SK-N-SH (cell line): ENCODE measurements around the gene CC2D2B. TPM values are rescaled to one million over a fixed set of nuclear protein-coding genes. Genes with fewer than 3 reads are reported as not detected.

ENCODE experiments used
- CTCF ChIA-PET: fragments of 300-600, 350-600 bp; formaldehyde crosslinking; extraction: SDS; loops from one replicate; lab custom pipeline; 2021; lab: Yijun Ruan, JAX
- POLR2A ChIA-PET: fragments of 350-600 bp; sonication (Branson Sonifier 250); formaldehyde crosslinking; extraction: SDS; loops from one replicate; lab custom pipeline; 2020; ENCODE audit warnings: antibody characterized with exemption, inconsistent platforms; lab: Yijun Ruan, JAX
- DNase-seq: peaks from one replicate; pipeline ENCODE4 v3.0.0; 2012
- H2AFZ ChIP-seq: fragments of 200-600 bp; sonication (generic); 2 replicates; pipeline ENCODE4 v1.8.1; 2016; ENCODE audit warnings: antibody characterized with exemption, mild to moderate bottlenecking, low read depth
- H3F3A ChIP-seq: fragments of 200-600 bp; sonication (generic); replicated peaks from 2 replicates; pipeline ENCODE3; 2016; ENCODE audit warnings: antibody characterized with exemption, mild to moderate bottlenecking; ENCODE audit not compliant: insufficient read depth
- H3K27ac ChIP-seq, 2 experiments: fragments of 200-500 bp in 1 of 2; fragments of 200-600 bp in 1 of 2; sonication (Bioruptor generic) in 1 of 2; sonication (generic), shearing (Covaris generic) in 1 of 2; 2 replicates each; pipeline versions ENCODE4 v1.5.1 to v1.6.1; 2014 to 2016; ENCODE audit warnings: low read depth in 2 of 2, inconsistent platforms in 1 of 2, low read length in 1 of 2, mild to moderate bottlenecking in 1 of 2, mixed read lengths in 1 of 2
- H3K27me3 ChIP-seq: fragments of 200-600 bp; sonication (generic), shearing (Covaris generic); 2 replicates; pipeline ENCODE4 v1.6.1; 2016; ENCODE audit warnings: mixed run types; ENCODE audit not compliant: insufficient read depth
- H3K36me3 ChIP-seq, 2 experiments: fragments of 200-500 bp in 1 of 2; fragments of 200-600 bp in 1 of 2; sonication (Bioruptor generic) in 1 of 2; sonication (generic) in 1 of 2; replicated peaks in 1 of 2; 2 replicates each; pipeline versions ENCODE3 to v1.5.1; 2014 to 2016; ENCODE audit warnings: low read length in 1 of 2, mild to moderate bottlenecking in 1 of 2; ENCODE audit not compliant: insufficient read depth in 2 of 2, control insufficient read depth in 1 of 2
- H3K4me1 ChIP-seq, 2 experiments: fragments of 200-500 bp in 1 of 2; fragments of 200-600 bp in 1 of 2; sonication (Bioruptor generic) in 1 of 2; sonication (generic), shearing (Covaris generic) in 1 of 2; 2 replicates each; pipeline versions ENCODE4 v1.5.1 to v1.6.1; 2014 to 2016; ENCODE audit warnings: low read depth in 1 of 2, low read length in 1 of 2, mixed run types in 1 of 2; ENCODE audit not compliant: insufficient read depth in 2 of 2, control insufficient read depth in 1 of 2
- H3K4me2 ChIP-seq: fragments of 200-600 bp; sonication (generic), shearing (Covaris generic); 2 replicates; pipeline ENCODE4 v1.6.1; 2017; ENCODE audit warnings: mixed run types
- H3K4me3 ChIP-seq, 2 experiments: fragments of 200-500 bp in 1 of 2; fragments of 200-600 bp in 1 of 2; sonication (Bioruptor generic) in 1 of 2; sonication (generic), shearing (Covaris generic) in 1 of 2; 2 replicates each; pipeline versions ENCODE4 v1.5.1 to v1.8.1; 2014 to 2016; ENCODE audit warnings: low read depth in 2 of 2, inconsistent platforms in 1 of 2, low read length in 1 of 2, mild to moderate bottlenecking in 1 of 2, mixed read lengths in 1 of 2, moderate library complexity in 1 of 2
- H3K79me2 ChIP-seq: fragments of 200-600 bp; sonication (generic); 2 replicates; pipeline ENCODE4 v1.8.1; 2017; ENCODE audit warnings: mild to moderate bottlenecking; ENCODE audit not compliant: insufficient read depth
- H3K9ac ChIP-seq: fragments of 200-600 bp; sonication (generic); 2 replicates; pipeline ENCODE4 v1.6.1; 2017; ENCODE audit warnings: mixed run types
- H3K9me2 ChIP-seq: fragments of 200-600 bp; sonication (generic); 2 replicates; pipeline ENCODE4 v1.6.1; 2017; ENCODE audit warnings: mixed run types
- H3K9me3 ChIP-seq: fragments of 200-600 bp; sonication (generic); 2 replicates; pipeline ENCODE4 v1.6.1; 2017; ENCODE audit warnings: mixed run types, mild to moderate bottlenecking, moderate library complexity
- H4K20me1 ChIP-seq: fragments of 200-600 bp; sonication (generic); 2 replicates; pipeline ENCODE4 v1.6.1; 2017; ENCODE audit warnings: mild to moderate bottlenecking, mixed run types; ENCODE audit not compliant: insufficient read depth
- EZH2phosphoT487 ChIP-seq: fragments of 200-600 bp; sonication (generic); IDR thresholded peaks from 2 replicates; pipeline ENCODE4 v1.6.1; 2017; ENCODE audit warnings: low read depth, mixed run types, mild to moderate bottlenecking, antibody characterized with exemption, moderate library complexity, borderline replicate concordance
- FOXJ3 ChIP-seq: sonication (generic); formaldehyde crosslinking; IDR thresholded peaks from 2 replicates; pipeline ENCODE4 v1.5.1; 2020; ENCODE audit warnings: mild to moderate bottlenecking, missing genetic modification reagents
- FOXM1 ChIP-seq: IDR thresholded peaks from 2 replicates; pipeline ENCODE4 v1.4.0; 2012; ENCODE audit warnings: low read depth, mild to moderate bottlenecking
- GABPA ChIP-seq: IDR thresholded peaks from 2 replicates; pipeline ENCODE4 v1.4.0; 2012; ENCODE audit warnings: low read depth, mild to moderate bottlenecking
- GATA2 ChIP-seq: sonication (generic); formaldehyde crosslinking; IDR thresholded peaks from 2 replicates; pipeline ENCODE4 v1.5.0; 2020; ENCODE audit warnings: mild to moderate bottlenecking, missing genetic modification reagents
- JUND ChIP-seq: IDR thresholded peaks from 2 replicates; pipeline ENCODE4 v1.4.0; 2012
- NFIC ChIP-seq: IDR thresholded peaks from 2 replicates; pipeline ENCODE4 v1.4.0; 2012; ENCODE audit warnings: borderline replicate concordance
- NRF1 ChIP-seq: IDR thresholded peaks from 2 replicates; pipeline ENCODE4 v1.6.1; 2012; ENCODE audit warnings: low read depth, mild to moderate bottlenecking, low read length
- RAD21 ChIP-seq: IDR thresholded peaks from 2 replicates; pipeline ENCODE4 v1.6.1; 2012; ENCODE audit warnings: mild to moderate bottlenecking, low read length
- RCOR1 ChIP-seq: fragments of 150-350 bp; IDR thresholded peaks from 2 replicates; pipeline ENCODE4 v1.6.1; 2017; ENCODE audit warnings: antibody characterized with exemption, low read length
- REST ChIP-seq: IDR thresholded peaks from 2 replicates; pipeline ENCODE4 v1.6.1; 2012; ENCODE audit warnings: mild to moderate bottlenecking, low read depth, low read length, moderate library complexity
- RFX5 ChIP-seq: IDR thresholded peaks from 2 replicates; pipeline ENCODE4 v1.6.1; 2012; ENCODE audit warnings: mild to moderate bottlenecking, improper control_type of control experiment, low read length
- SIN3A ChIP-seq: IDR thresholded peaks from 2 replicates; pipeline ENCODE4 v1.6.1; 2012; ENCODE audit warnings: low read depth, mild to moderate bottlenecking, low read length, moderate library complexity, borderline replicate concordance
- TAF1 ChIP-seq: IDR thresholded peaks from 2 replicates; pipeline ENCODE4 v1.6.1; 2012; ENCODE audit warnings: low read depth, mild to moderate bottlenecking, low read length, moderate library complexity, borderline replicate concordance
- TCF12 ChIP-seq: IDR thresholded peaks from 2 replicates; pipeline ENCODE4 v1.4.0; 2012
- USF2 ChIP-seq: fragments of 150-350 bp; IDR thresholded peaks from 2 replicates; pipeline ENCODE4 v1.6.1; 2017; ENCODE audit warnings: antibody characterized with exemption, low read length, low read depth, borderline replicate concordance
- WGBS: methylation state at CpG from one replicate; pipeline ENCODE4 v1.1.6; 2017; ENCODE audit warnings: low lambda C conversion rate; 5-methylcytosine and 5-hydroxymethylcytosine counted together
- polyA plus RNA-seq, 3 experiments: library from polyadenylated mRNA; depleted of rRNA; stranded (reverse); fragments of >200 nt; gene quantifications; 2 replicates each; pipeline ENCODE4 v1.2.3, GENCODE V29; 2012
- TF ChIP-seq, protein P1 (sequence below): IDR thresholded peaks from 2 replicates; pipeline ENCODE4 v1.4.0; 2012; ENCODE audit warnings: low read depth, borderline replicate concordance
- TF ChIP-seq, protein P2 (sequence below): fragments of 200-600 bp; sonication (generic); IDR thresholded peaks from 2 replicates; pipeline ENCODE4 v1.6.1; 2017; ENCODE audit warnings: antibody characterized with exemption, mild to moderate bottlenecking, moderate library complexity

CC2D2B gene
- polyA plus RNA-seq, 1 of the 3 experiments (the other 2 are of a cell fraction) = not detected

DNA sequence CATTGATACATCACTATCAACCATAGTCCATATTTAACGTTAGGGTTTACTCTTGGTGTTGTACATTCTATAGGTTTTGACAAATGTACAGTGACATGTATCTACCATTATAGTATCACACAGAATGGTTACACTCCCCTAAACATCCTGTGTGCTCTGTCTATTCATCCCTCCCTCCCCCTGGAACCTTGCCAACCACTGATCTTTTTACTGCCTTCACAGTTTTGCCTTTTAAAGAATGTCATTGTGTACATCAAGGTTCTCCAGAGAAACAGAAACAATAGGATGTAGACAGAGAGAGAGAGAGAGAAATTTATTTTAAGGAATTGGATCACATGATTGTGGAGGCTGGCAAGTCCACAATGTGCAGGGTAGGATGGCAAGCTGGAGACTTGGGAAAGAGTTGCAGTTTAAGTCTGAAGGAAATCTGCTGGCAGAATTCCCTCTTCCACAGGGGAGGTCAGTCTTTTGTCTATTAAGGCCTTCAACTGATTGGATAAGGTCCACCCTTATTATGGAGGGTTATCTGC, 90.5 kb downstream of the CC2D2B start (continued):
- TF ChIP-seq USF2 (no peak), REST (no peak), EZH2phosphoT487 (no peak), TAF1 (no peak), FOXJ3 (CRISPR knock-in tag) (no peak)

GRCh38 chr10:96013956-96014355, 106.2 kb downstream of the CC2D2B start:
- Histone ChIP-seq H3K9me3 (no peaks in the 10 kb centered on the region), H4K20me1 (no peaks in the 10 kb centered on the region), H2AFZ (no peak overlapping the region), H3K4me3 (no peak overlapping the region), H3K4me1 (no peaks in the 10 kb centered on the region), H3K27me3 (no peaks in the 10 kb centered on the region), H3K9ac (no peak overlapping the region), H3K36me3 (no peaks in the 10 kb centered on the region), H3F3A (no peaks in the 10 kb centered on the region), H3K79me2 (no peaks in the 10 kb centered on the region), H3K27ac (no peak overlapping the region), H3K9me2 (no peaks in the 10 kb centered on the region), H3K4me2 (no peak overlapping the region)
- no peak for DNase-seq
- POLR2A ChIA-PET = no interaction called here
- WGBS = 29% methylated on average over 2 of the region's 2 CpGs
- TF ChIP-seq JUND (no peak), GABPA (no peak), NFIC (no peak), NRF1 (no peak), REST (no peak), FOXM1 (no peak), RAD21 (no peak), SIN3A (no peak), RCOR1 (no peak), TCF12 (no peak), GATA2 (CRISPR knock-in tag) (no peak), TAF1 (no peak), RFX5 (no peak)
- TF ChIP-seq, protein P1, sequence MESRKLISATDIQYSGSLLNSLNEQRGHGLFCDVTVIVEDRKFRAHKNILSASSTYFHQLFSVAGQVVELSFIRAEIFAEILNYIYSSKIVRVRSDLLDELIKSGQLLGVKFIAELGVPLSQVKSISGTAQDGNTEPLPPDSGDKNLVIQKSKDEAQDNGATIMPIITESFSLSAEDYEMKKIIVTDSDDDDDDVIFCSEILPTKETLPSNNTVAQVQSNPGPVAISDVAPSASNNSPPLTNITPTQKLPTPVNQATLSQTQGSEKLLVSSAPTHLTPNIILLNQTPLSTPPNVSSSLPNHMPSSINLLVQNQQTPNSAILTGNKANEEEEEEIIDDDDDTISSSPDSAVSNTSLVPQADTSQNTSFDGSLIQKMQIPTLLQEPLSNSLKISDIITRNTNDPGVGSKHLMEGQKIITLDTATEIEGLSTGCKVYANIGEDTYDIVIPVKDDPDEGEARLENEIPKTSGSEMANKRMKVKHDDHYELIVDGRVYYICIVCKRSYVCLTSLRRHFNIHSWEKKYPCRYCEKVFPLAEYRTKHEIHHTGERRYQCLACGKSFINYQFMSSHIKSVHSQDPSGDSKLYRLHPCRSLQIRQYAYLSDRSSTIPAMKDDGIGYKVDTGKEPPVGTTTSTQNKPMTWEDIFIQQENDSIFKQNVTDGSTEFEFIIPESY = no peak
- TF ChIP-seq, protein P2, sequence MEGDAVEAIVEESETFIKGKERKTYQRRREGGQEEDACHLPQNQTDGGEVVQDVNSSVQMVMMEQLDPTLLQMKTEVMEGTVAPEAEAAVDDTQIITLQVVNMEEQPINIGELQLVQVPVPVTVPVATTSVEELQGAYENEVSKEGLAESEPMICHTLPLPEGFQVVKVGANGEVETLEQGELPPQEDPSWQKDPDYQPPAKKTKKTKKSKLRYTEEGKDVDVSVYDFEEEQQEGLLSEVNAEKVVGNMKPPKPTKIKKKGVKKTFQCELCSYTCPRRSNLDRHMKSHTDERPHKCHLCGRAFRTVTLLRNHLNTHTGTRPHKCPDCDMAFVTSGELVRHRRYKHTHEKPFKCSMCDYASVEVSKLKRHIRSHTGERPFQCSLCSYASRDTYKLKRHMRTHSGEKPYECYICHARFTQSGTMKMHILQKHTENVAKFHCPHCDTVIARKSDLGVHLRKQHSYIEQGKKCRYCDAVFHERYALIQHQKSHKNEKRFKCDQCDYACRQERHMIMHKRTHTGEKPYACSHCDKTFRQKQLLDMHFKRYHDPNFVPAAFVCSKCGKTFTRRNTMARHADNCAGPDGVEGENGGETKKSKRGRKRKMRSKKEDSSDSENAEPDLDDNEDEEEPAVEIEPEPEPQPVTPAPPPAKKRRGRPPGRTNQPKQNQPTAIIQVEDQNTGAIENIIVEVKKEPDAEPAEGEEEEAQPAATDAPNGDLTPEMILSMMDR = no peak
- CTCF ChIA-PET = interaction anchor here (0.7 to 6.9 kb wide), 3 partner anchors 15 to 361 kb away, joined by 3 to 112 read pairs (median 3); no protein-coding TSS in a partner anchor
